Uterus (tissue), 4 donors: ENCODE results near the gene CUL3. TPM values are rescaled to one million over a fixed set of nuclear protein-coding genes. Genes with fewer than 3 reads are reported as not detected.
A peak's percentile ranks its signal among the peaks of the same experiment; 100 is the strongest.

Experiments
- DNase-seq, 2 donors: peaks; one replicate each; pipeline ENCODE4 v3.0.0-alpha.2; 2019 to 2020
- H3K27ac ChIP-seq, 2 donors: fragments of 200-600 bp; sonication (generic); 1 replicate in 1 of 2; 2 replicates in 1 of 2; pipeline ENCODE4 v1.5.1; 2016 to 2018
- H3K27me3 ChIP-seq, 2 donors: fragments of 200-600 bp; sonication (generic); one replicate each; pipeline ENCODE4 v1.5.1; 2018 to 2019; ENCODE audit warnings: control low read depth in 1 of 2
- H3K36me3 ChIP-seq, 2 donors: fragments of 200-600 bp; sonication (generic); one replicate each; pipeline ENCODE4 v1.5.1; 2019; ENCODE audit warnings: control low read depth in 1 of 2
- H3K4me1 ChIP-seq, 2 donors: fragments of 200-600 bp; sonication (generic); one replicate each; pipeline ENCODE4 v1.5.1; 2018 to 2019; ENCODE audit warnings: control low read depth in 1 of 2
- H3K4me3 ChIP-seq, 2 donors: fragments of 200-600 bp; sonication (generic); 1 replicate in 1 of 2; 2 replicates in 1 of 2; pipeline ENCODE4 v1.5.1; 2018 to 2019; ENCODE audit warnings: mild to moderate bottlenecking in 1 of 2
- H3K9me3 ChIP-seq, 2 donors: fragments of 200-600 bp; sonication (generic); one replicate each; pipeline ENCODE4 v1.5.1; 2019; ENCODE audit warnings: control low read depth in 1 of 2
- CTCF ChIP-seq, 4 experiments: fragments of 200-600 bp in 2 of 4; fragments of 450-650 bp in 2 of 4; sonication (generic) in 2 of 4; IDR thresholded peaks; one replicate each; pipeline ENCODE4 v1.5.1; 2016 to 2019; ENCODE audit warnings: antibody characterized with exemption in 4 of 4, mild to moderate bottlenecking in 2 of 4, moderate library complexity in 1 of 4
- POLR2A ChIP-seq, 2 donors: fragments of 450-650 bp; IDR thresholded peaks; one replicate each; pipeline ENCODE4 v1.6.1; 2016; ENCODE audit warnings: antibody characterized with exemption in 2 of 2, mild to moderate bottlenecking in 1 of 2, moderate library complexity in 1 of 2
- intact Hi-C: fragments of 100-400 bp; cut with DNase I; formaldehyde crosslinking; loops from one replicate; pipeline ENCODE4 v1.15.1; 2023; ENCODE audit warnings: low total_unique reads
- total RNA-seq, 4 donors: library from RNA; depleted of rRNA in 3 of 4; stranded (reverse); fragments of >200 nt in 3 of 4; gene quantifications; one replicate each; pipeline versions ENCODE4 v1.1.0 to v1.2.4, GENCODE V29; 2014 to 2023
- donor health status: DM: yes; HTN: yes; CAD: no.

The CUL3 gene
- 100 to 1,000 TPM in 2 of 4 donors, 10 to 100 TPM in 2; 37.4 to 126 (median 97.5) TPM for total RNA-seq

GRCh38 chr2:224585211-224586088 is at the start of gene CUL3:
TSS of gene CUL3 (minus strand) at chr2:224585363. CDS start at chr2:224585009, 354 bp downstream.
- Histone ChIP-seq H3K4me1 (no peaks in the 10 kb centered on the region), H3K27me3 (no peaks in the 10 kb centered on the region)
- intact Hi-C loops = no loop called here

DNA sequence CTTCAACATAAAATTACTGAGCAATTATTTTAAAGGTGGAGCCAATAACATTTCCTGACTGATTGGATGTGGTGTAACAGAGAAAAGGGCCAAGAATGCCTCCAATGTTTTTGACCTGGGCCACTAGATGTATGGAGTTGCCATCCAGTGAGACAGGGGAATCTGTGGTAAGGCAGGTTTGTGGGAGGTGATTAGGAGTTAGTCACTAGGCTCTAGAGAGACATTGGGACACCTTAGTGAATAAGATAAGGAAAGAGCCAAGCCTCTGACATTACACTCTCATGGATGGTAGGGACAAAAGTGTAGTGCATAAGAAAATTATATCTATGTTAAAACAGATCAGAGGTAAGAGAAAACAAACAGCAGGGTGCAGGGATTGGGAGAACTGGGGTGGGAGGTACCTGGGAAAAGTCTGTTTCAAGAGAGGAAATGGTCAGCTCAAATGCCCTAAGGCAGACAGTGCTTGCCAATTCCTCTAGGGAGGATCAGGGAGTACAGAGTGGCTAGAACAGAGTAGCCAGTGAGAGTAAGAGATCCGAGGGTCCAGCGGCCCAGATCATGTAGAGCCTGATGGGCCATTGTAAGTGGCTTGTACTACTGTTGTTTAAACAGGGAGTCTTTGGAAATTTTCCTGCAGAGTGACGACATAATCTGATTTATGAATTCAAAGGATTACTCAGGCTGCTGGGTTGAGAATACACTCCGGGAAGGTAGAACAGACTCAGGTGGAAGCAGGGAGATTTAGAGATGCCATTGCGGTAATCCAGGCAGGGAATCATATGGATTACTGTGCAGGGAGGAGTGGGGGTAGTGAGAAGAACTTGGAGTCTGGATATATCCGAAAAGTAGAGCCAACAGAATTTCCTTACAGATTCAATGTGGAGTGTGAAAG is 45.7 kb upstream of the CUL3 start:
- intact Hi-C loops = no loop called here
- no peak overlapping the region for H3K27ac ChIP-seq
- no peaks in the 10 kb centered on the region for H3K9me3 ChIP-seq
- H3K27me3 ChIP-seq = no peaks in the 10 kb centered on the region
- H3K4me3 ChIP-seq = no peak overlapping the region
- TF ChIP-seq CTCF (IDR thresholded peaks at IDR 0.05) (no peak), POLR2A (IDR thresholded peaks at IDR 0.05) (no peak)
- no peaks in the 10 kb centered on the region for H3K4me1 ChIP-seq
- no peaks in the 10 kb centered on the region for H3K36me3 ChIP-seq
- DNase-seq = no peak

More at GRCh38 chr2:224585211-224586088, at the start of gene CUL3:
- H3K4me3 ChIP-seq = peak within 1 kb of the TSS; percentile 65 to 79
- peak within 1 kb of the TSS; percentile 93 to 97 for H3K27ac ChIP-seq
- no peaks in the 10 kb centered on the region for H3K36me3 ChIP-seq
- TF ChIP-seq CTCF (IDR thresholded peaks at IDR 0.05) = peak in 2 of 4 experiments; percentile 6 to 9
- TF ChIP-seq POLR2A (IDR thresholded peaks at IDR 0.05) = peak; percentile 91
- no peaks in the 10 kb centered on the region for H3K9me3 ChIP-seq
- DNase-seq = peak; percentile 99 to 100

- Histone ChIP-seq H3K27ac (no peak overlapping the region), H3K9me3 (no peaks in the 10 kb centered on the region), H3K4me1 (no peaks in the 10 kb centered on the region), H3K36me3 (no peaks in the 10 kb centered on the region), H3K27me3 (no peaks in the 10 kb centered on the region), H3K4me3 (no peak overlapping the region)
- TF ChIP-seq CTCF (IDR thresholded peaks at IDR 0.05) (no peak), POLR2A (IDR thresholded peaks at IDR 0.05) (no peak)
- intact Hi-C loops = no loop called here
- no peak for DNase-seq
Measured at GRCh38 chr2:224628416-224628815, 43.3 kb upstream of the CUL3 start.

GRCh38 chr2:224626735-224627134 is 41.6 kb upstream of the CUL3 start:
- Histone ChIP-seq H3K4me3 (no peak overlapping the region), H3K4me1 (no peaks in the 10 kb centered on the region), H3K27me3 (no peaks in the 10 kb centered on the region), H3K27ac (no peak overlapping the region), H3K36me3 (no peaks in the 10 kb centered on the region), H3K9me3 (no peaks in the 10 kb centered on the region)
- no peak for DNase-seq
- intact Hi-C loops = no loop called here
- TF ChIP-seq CTCF (IDR thresholded peaks at IDR 0.05) (no peak), POLR2A (IDR thresholded peaks at IDR 0.05) (no peak)
